SK-N-SH treated with all-trans-retinoic acid at 6 μM for 48 hours (cell line): ENCODE measurements around the gene BPIFB2.

ENCODE experiments used
- ATAC-seq: fragments of 200-7000 bp; cut with Tn5 transposase; 3 replicates; pipeline ENCODE4 v1.9.1; 2020; ENCODE audit warnings: mild to moderate bottlenecking, moderate library complexity
- ARNTL ChIP-seq: fragments of 450-650 bp; formaldehyde crosslinking; IDR thresholded peaks from 2 replicates; pipeline ENCODE4 v1.5.0; 2020; ENCODE audit warnings: low read depth, mild to moderate bottlenecking, moderate library complexity, borderline replicate concordance
- BACH2 ChIP-seq: fragments of 250-450 bp; sonication (Bioruptor Pico); IDR thresholded peaks from 2 replicates; pipeline ENCODE4 v1.9.0; 2021; ENCODE audit warnings: mild to moderate bottlenecking, borderline replicate concordance
- CREB5 ChIP-seq: fragments of 250-450 bp; sonication (Bioruptor Pico); IDR thresholded peaks from 2 replicates; pipeline ENCODE4 v1.5.1; 2020; ENCODE audit warnings: low read depth, mild to moderate bottlenecking, moderate library complexity
- CSDC2 ChIP-seq: fragments of 250-450 bp; sonication (Bioruptor Pico); IDR thresholded peaks from 2 replicates; pipeline ENCODE4 v1.5.0; 2020; ENCODE audit warnings: mild to moderate bottlenecking, moderate library complexity
- CSRNP3 ChIP-seq: fragments of 250-450 bp; sonication (Bioruptor Pico); IDR thresholded peaks from 2 replicates; pipeline ENCODE4 v1.5.1; 2021; ENCODE audit warnings: mild to moderate bottlenecking, moderate library complexity
- ESRRG ChIP-seq: fragments of 250-450 bp; sonication (Bioruptor Pico); IDR thresholded peaks from 2 replicates; pipeline ENCODE4 v1.6.1; 2021; ENCODE audit warnings: mild to moderate bottlenecking
- GLIS3 ChIP-seq: fragments of 250-450 bp; sonication (Bioruptor Pico); IDR thresholded peaks from 2 replicates; pipeline ENCODE4 v1.5.0; 2020; ENCODE audit warnings: mild to moderate bottlenecking, moderate library complexity
- ISL1 ChIP-seq: fragments of 250-450 bp; sonication (Bioruptor Pico); IDR thresholded peaks from 2 replicates; pipeline ENCODE4 v2.1.2; 2022; ENCODE audit warnings: mild to moderate bottlenecking, moderate library complexity
- OSR1 ChIP-seq: fragments of 250-450 bp; sonication (Bioruptor Pico); IDR thresholded peaks from 2 replicates; pipeline ENCODE4 v1.8.0; 2022; ENCODE audit warnings: moderate library complexity, mild to moderate bottlenecking, inconsistent platforms
- PATZ1 ChIP-seq: fragments of 250-450 bp; sonication (Bioruptor Pico); IDR thresholded peaks from 2 replicates; pipeline ENCODE4 v1.8.0; 2020; ENCODE audit warnings: mild to moderate bottlenecking, moderate library complexity, borderline replicate concordance
- POU6F1 ChIP-seq: fragments of 250-450 bp; sonication (Bioruptor Pico); IDR thresholded peaks from 2 replicates; pipeline ENCODE4 v1.8.0; 2021; ENCODE audit warnings: low read depth, mild to moderate bottlenecking, moderate library complexity, borderline replicate concordance
- RARB ChIP-seq: fragments of 250-450 bp; sonication (Bioruptor Pico); IDR thresholded peaks from 2 replicates; pipeline ENCODE4 v1.8.0; 2021; ENCODE audit warnings: mild to moderate bottlenecking, moderate library complexity
- TCF4 ChIP-seq: fragments of 250-450 bp; sonication (Bioruptor Pico); IDR thresholded peaks from 2 replicates; pipeline ENCODE4 v1.8.0; 2021; ENCODE audit warnings: mild to moderate bottlenecking, moderate library complexity, borderline replicate concordance
- TOX ChIP-seq: fragments of 250-450 bp; sonication (Bioruptor Pico); IDR thresholded peaks from 2 replicates; pipeline ENCODE4 v1.8.0; 2021; ENCODE audit warnings: mild to moderate bottlenecking, moderate library complexity, borderline replicate concordance
- TSHZ2 ChIP-seq: fragments of 250-450 bp; sonication (Bioruptor Pico); IDR thresholded peaks from 2 replicates; pipeline ENCODE4 v1.5.0; 2020; ENCODE audit warnings: mild to moderate bottlenecking, moderate library complexity
- ZC3H10 ChIP-seq: fragments of 250-450 bp; sonication (Bioruptor Pico); IDR thresholded peaks from 2 replicates; pipeline ENCODE4 v1.5.1; 2021; ENCODE audit warnings: mild to moderate bottlenecking, moderate library complexity
- ZFP3 ChIP-seq: fragments of 250-450 bp; sonication (Bioruptor Pico); IDR thresholded peaks from 2 replicates; pipeline ENCODE4 v1.5.0; 2020; ENCODE audit warnings: mild to moderate bottlenecking, moderate library complexity
- ZNF565 ChIP-seq: fragments of 450-650 bp; formaldehyde crosslinking; conservative IDR thresholded peaks from 2 replicates; pipeline ENCODE4 v1.5.0; 2020; ENCODE audit warnings: low read depth, mild to moderate bottlenecking, moderate library complexity
- ZNF70 ChIP-seq: fragments of 450-650 bp; formaldehyde crosslinking; IDR thresholded peaks from 2 replicates; pipeline ENCODE4 v1.5.0; 2020; ENCODE audit warnings: mild to moderate bottlenecking, moderate library complexity
- ZNF8 ChIP-seq: fragments of 450-650 bp; formaldehyde crosslinking; IDR thresholded peaks from 2 replicates; pipeline ENCODE4 v1.5.0; 2020; ENCODE audit warnings: mild to moderate bottlenecking, moderate library complexity

The BPIFB2 gene

GRCh38 chr20:33024609-33025317, 17.3 kb downstream of the BPIFB2 start (continued):
- TF ChIP-seq TSHZ2 (CRISPR knock-in tag) (no peak), RARB (no peak), CSDC2 (CRISPR knock-in tag) (no peak)

- TF ChIP-seq CREB5 (CRISPR knock-in tag) (no peak), CSDC2 (CRISPR knock-in tag) (no peak)
Observed at GRCh38 chr20:33025318-33025876, 17.9 kb downstream of the BPIFB2 start.

GRCh38 chr20:33026072-33026778, 18.7 kb downstream of the BPIFB2 start:
- no peak for ATAC-seq
- TF ChIP-seq CSRNP3 (CRISPR knock-in tag), result no peak
- no peak for TF ChIP-seq BACH2 (CRISPR knock-in tag)
- TF ChIP-seq ARNTL (CRISPR knock-in tag), result no peak
- no peak for TF ChIP-seq CSDC2 (CRISPR knock-in tag)
- no peak for TF ChIP-seq OSR1 (CRISPR knock-in tag)
- no peak for TF ChIP-seq ZNF70 (CRISPR knock-in tag)
- TF ChIP-seq PATZ1 (CRISPR knock-in tag), result no peak
- no peak for TF ChIP-seq ZFP3 (CRISPR knock-in tag)
- no peak for TF ChIP-seq TOX
- no peak for TF ChIP-seq ESRRG (CRISPR knock-in tag)
- no peak for TF ChIP-seq RARB
- TF ChIP-seq ZC3H10 (CRISPR knock-in tag), result no peak
- no peak for TF ChIP-seq POU6F1 (CRISPR knock-in tag)
- TF ChIP-seq GLIS3 (CRISPR knock-in tag), result no peak
- no peak for TF ChIP-seq CREB5 (CRISPR knock-in tag)
- TF ChIP-seq ISL1 (CRISPR knock-in tag), result no peak
- TF ChIP-seq ZNF565 (CRISPR knock-in tag), result no peak
- TF ChIP-seq ZNF8 (CRISPR knock-in tag), result no peak
- TF ChIP-seq TCF4 (CRISPR knock-in tag), result no peak
- TF ChIP-seq, all 23 proteins: peak for 0

More at GRCh38 chr20:33025318-33025876, 17.9 kb downstream of the BPIFB2 start:
- ATAC-seq, result no peak
